T-cell (primary cell): ENCODE measurements around the gene PELI2. TPM values are rescaled to one million over a fixed set of nuclear protein-coding genes. Genes with fewer than 3 reads are reported as not detected.

Experiments
- ATAC-seq, 4 experiments: fragments of 200-7000 bp in 3 of 4; fragments of 150-1000 bp in 1 of 4; cut with Tn5 transposase; replicated peaks in 1 of 4; 1 replicate in 3 of 4; 2 replicates in 1 of 4; pipeline ENCODE4 v1.10.0; 2021; ENCODE audit warnings: moderate library complexity in 3 of 4, mild to moderate bottlenecking in 2 of 4, moderate number of reproducible peaks in 1 of 4
- CTCF ChIA-PET, 2 donors: fragments of 300-600 bp; sonication (Branson Sonifier 250); formaldehyde crosslinking; loops; one replicate each; lab custom pipeline; 2022; ENCODE audit warnings: antibody characterized with exemption in 2 of 2; lab: Charles Lee
- POLR2A ChIA-PET, 2 donors: fragments of 300-600 bp; sonication (Branson Sonifier 250); formaldehyde crosslinking; loops; one replicate each; lab custom pipeline; 2022; ENCODE audit warnings: antibody characterized with exemption in 2 of 2; lab: Charles Lee
- DNase-seq, 35 experiments: peaks; one replicate each; pipeline versions ENCODE4 v3.0.0 to v3.0.0-alpha.2; 2013 to 2023
- H3K27ac ChIP-seq: one replicate; pipeline ENCODE4 v1.5.1; 2013; ENCODE audit warnings: low read length
- H3K27me3 ChIP-seq, 2 experiments: replicated peaks in 1 of 2; 1 replicate in 1 of 2; 2 replicates in 1 of 2; pipeline versions ENCODE4 v1.6.1 to v1.7.0; 2013; ENCODE audit warnings: low read length in 1 of 2, mixed read lengths in 1 of 2; ENCODE audit not compliant: control insufficient read depth in 2 of 2, insufficient read depth in 2 of 2; ENCODE audit errors: extremely low read depth in 1 of 2
- H3K36me3 ChIP-seq, 2 donors: 1 replicate in 1 of 2; 2 replicates in 1 of 2; pipeline versions ENCODE4 v1.6.1 to v1.7.0; 2013; ENCODE audit warnings: low read length in 1 of 2; ENCODE audit not compliant: control insufficient read depth in 2 of 2, insufficient read depth in 1 of 2; ENCODE audit errors: extremely low read depth in 1 of 2
- H3K4me1 ChIP-seq, 2 experiments: 1 replicate in 1 of 2; 2 replicates in 1 of 2; pipeline versions ENCODE4 v1.6.1 to v1.7.0; 2013; ENCODE audit warnings: low read length in 2 of 2, mixed read lengths in 1 of 2; ENCODE audit not compliant: insufficient read depth in 2 of 2, control insufficient read depth in 1 of 2; ENCODE audit errors: extremely low read depth in 1 of 2
- H3K4me3 ChIP-seq, 2 donors: 1 replicate in 1 of 2; 2 replicates in 1 of 2; pipeline versions ENCODE4 v1.5.1 to v1.7.0; 2013; ENCODE audit warnings: mild to moderate bottlenecking in 2 of 2, low read length in 1 of 2, moderate library complexity in 1 of 2; ENCODE audit not compliant: control insufficient read depth in 1 of 2; ENCODE audit errors: extremely low read depth in 1 of 2
- H3K9me3 ChIP-seq: 2 replicates; pipeline ENCODE4 v1.7.0; 2013
- H3K27ac Mint-ChIP-seq, 2 donors: one replicate each; pipeline ENCODE4 v1.8.0; 2020 to 2021; ENCODE audit warnings: mild to moderate bottlenecking in 2 of 2, mixed read lengths in 2 of 2
- H3K27me3 Mint-ChIP-seq, 2 donors: one replicate each; pipeline ENCODE4 v1.8.0; 2021 to 2022; ENCODE audit warnings: mixed read lengths in 2 of 2
- H3K36me3 Mint-ChIP-seq: one replicate; pipeline ENCODE4 v1.8.0; 2021; ENCODE audit warnings: mixed read lengths
- H3K4me1 Mint-ChIP-seq, 3 donors: one replicate each; pipeline ENCODE4 v1.8.0; 2020 to 2022; ENCODE audit warnings: mixed read lengths in 3 of 3, mild to moderate bottlenecking in 1 of 3
- H3K4me3 Mint-ChIP-seq, 3 donors: one replicate each; pipeline ENCODE4 v1.8.0; 2020 to 2022; ENCODE audit warnings: mild to moderate bottlenecking in 3 of 3, mixed read lengths in 3 of 3, moderate library complexity in 3 of 3
- H3K9me3 Mint-ChIP-seq, 3 donors: one replicate each; pipeline ENCODE4 v1.8.0; 2020 to 2022; ENCODE audit warnings: mixed read lengths in 3 of 3
- WGBS: methylation state at CpG from one replicate; pipeline ENCODE4 v1.1.5; 2013; ENCODE audit warnings: missing lambda C conversion rate; ENCODE audit not compliant: insufficient coverage; 5-methylcytosine and 5-hydroxymethylcytosine counted together
- total RNA-seq, 35 experiments: library from RNA in 6 of 35; stranded (reverse) in 6 of 35; fragments of 120-200 nt in 1 of 35; gene quantifications; one replicate each; pipeline versions ENCODE4 v1.2.1 to v1.2.4 and lab custom pipeline; 2013 to 2026

PELI2 gene
- total RNA-seq, 5 donors from 2014 or later (not counting 1 experiment from before 2014, with no cell fraction given) = 9.0 to 12.7 (median 10.5) TPM

- ChIA-PET POLR2A (no interaction called here), CTCF (no interaction called here)
- Histone ChIP-seq H3K4me3 (no peak overlapping the region), H3K4me1 (peaks cover 0 to 3% of the 10 kb centered on the region in 2 experiments), H3K36me3 (no peaks in the 10 kb centered on the region), H3K27ac (no peak overlapping the region), H3K9me3 (no peaks in the 10 kb centered on the region), H3K27me3 (peaks cover 0 to 11% of the 10 kb centered on the region in 2 experiments)
- ATAC-seq (peak in 1 of 4 experiments; percentile 32), DNase-seq (no peak)
- Mint-ChIP-seq H3K9me3 (no peaks in the 10 kb centered on the region), H3K36me3 (no peaks in the 10 kb centered on the region), H3K4me1 (peaks cover 44 to 68% (median 45%) of the 10 kb centered on the region in 3 donors), H3K27ac (no peak overlapping the region), H3K4me3 (no peak overlapping the region), H3K27me3 (peaks cover 3 to 4% of the 10 kb centered on the region in 2 donors)
- WGBS = 45% methylated on average over 4 of the region's 4 CpGs
Observed at GRCh38 chr14:56129933-56130332, 11.7 kb downstream of the PELI2 start.

- Histone ChIP-seq H3K27me3 (peaks cover 0 to 11% of the 10 kb centered on the region in 2 experiments), H3K36me3 (no peaks in the 10 kb centered on the region), H3K27ac (no peak overlapping the region), H3K9me3 (no peaks in the 10 kb centered on the region), H3K4me3 (no peak overlapping the region), H3K4me1 (peaks cover 0 to 3% of the 10 kb centered on the region in 2 experiments)
- Mint-ChIP-seq H3K4me3 (peak overlapping the region in 2 of 3 donors; percentile 15 to 18), H3K36me3 (no peaks in the 10 kb centered on the region), H3K4me1 (peaks cover 44 to 71% (median 46%) of the 10 kb centered on the region in 3 donors), H3K9me3 (no peaks in the 10 kb centered on the region), H3K27ac (no peak overlapping the region), H3K27me3 (peaks cover 3 to 4% of the 10 kb centered on the region in 2 donors)
- ChIA-PET POLR2A (no interaction called here), CTCF (interaction anchor here in 1 of 2 donors (0.8 kb wide), 1 partner anchor 397 kb away, joined by 3 read pairs; no protein-coding TSS in a partner anchor)
- ATAC-seq = no peak
- 80% methylated on average over 1 of the region's 5 CpGs for WGBS
- DNase-seq = no peak
Observed at GRCh38 chr14:56131004-56131864, 13.0 kb downstream of the PELI2 start.

GRCh38 chr14:56131865-56132833, 13.9 kb downstream of the PELI2 start:
- ATAC-seq (peak in 1 of 4 experiments; percentile 50), DNase-seq (no peak)
- ChIA-PET CTCF (interaction anchor here (0.8 to 1.2 kb wide), 2 partner anchors 9 to 398 kb away, joined by 3 read pairs; no protein-coding TSS in a partner anchor), POLR2A (interaction anchor here in 1 of 2 donors (0.6 to 1.0 kb wide), 2 partner anchors 8 to 53 kb away, joined by 3 read pairs; no protein-coding TSS in a partner anchor)
- no peaks in the 10 kb centered on the region for H3K9me3 ChIP-seq
- peaks cover 0 to 11% of the 10 kb centered on the region in 2 experiments for H3K27me3 ChIP-seq
- no peaks in the 10 kb centered on the region for H3K36me3 Mint-ChIP-seq
- H3K4me3 Mint-ChIP-seq = peak overlapping the region in 2 of 3 donors; percentile 15 to 18
- no peaks in the 10 kb centered on the region for H3K36me3 ChIP-seq
- peaks cover 0 to 3% of the 10 kb centered on the region in 2 experiments for H3K4me1 ChIP-seq
- H3K27me3 Mint-ChIP-seq = peaks cover 3 to 8% of the 10 kb centered on the region in 2 donors
- H3K27ac ChIP-seq = no peak overlapping the region
- H3K4me1 Mint-ChIP-seq = peaks cover 42 to 71% (median 43%) of the 10 kb centered on the region in 3 donors
- H3K9me3 Mint-ChIP-seq = no peaks in the 10 kb centered on the region
- WGBS = 78% methylated on average over 3 of the region's 14 CpGs
- H3K4me3 ChIP-seq = no peak overlapping the region
- no peak overlapping the region for H3K27ac Mint-ChIP-seq

GRCh38 chr14:56133547-56133946, 15.3 kb downstream of the PELI2 start:
- CTCF ChIA-PET = no interaction called here
- Histone ChIP-seq H3K4me3 (no peak overlapping the region), H3K36me3 (no peaks in the 10 kb centered on the region), H3K27ac (no peak overlapping the region), H3K27me3 (peaks cover 0 to 13% of the 10 kb centered on the region in 2 experiments), H3K4me1 (peaks cover 0 to 3% of the 10 kb centered on the region in 2 experiments), H3K9me3 (no peaks in the 10 kb centered on the region)
- DNase-seq (no peak), ATAC-seq (no peak)
- POLR2A ChIA-PET = interaction anchor here in 1 of 2 donors (0.7 kb wide), 1 partner anchor 8 kb away, joined by 3 read pairs; no protein-coding TSS in a partner anchor
- Mint-ChIP-seq H3K27ac (no peak overlapping the region), H3K4me3 (no peak overlapping the region), H3K36me3 (no peaks in the 10 kb centered on the region), H3K27me3 (peaks cover 3 to 8% of the 10 kb centered on the region in 2 donors), H3K9me3 (no peaks in the 10 kb centered on the region), H3K4me1 (peaks cover 40 to 79% (median 44%) of the 10 kb centered on the region in 3 donors)
- WGBS = 86% methylated on average over 3 of the region's 4 CpGs

- no peak overlapping the region for H3K27ac Mint-ChIP-seq
- ATAC-seq (no peak), DNase-seq (no peak)
- WGBS = 91% methylated on average over 5 of the region's 5 CpGs
- ChIA-PET CTCF (no interaction called here), POLR2A (interaction anchor here in 1 of 2 donors (0.7 kb wide), 1 partner anchor 78 kb away, joined by 5 read pairs; no protein-coding TSS in a partner anchor)
- no peaks in the 10 kb centered on the region for H3K9me3 Mint-ChIP-seq
- H3K4me1 Mint-ChIP-seq = peaks cover 37 to 75% (median 37%) of the 10 kb centered on the region in 3 donors
- no peak overlapping the region for H3K4me3 Mint-ChIP-seq
- peaks cover 0 to 3% of the 10 kb centered on the region in 2 experiments for H3K4me1 ChIP-seq
- no peaks in the 10 kb centered on the region for H3K36me3 ChIP-seq
- no peaks in the 10 kb centered on the region for H3K9me3 ChIP-seq
- H3K27me3 ChIP-seq = peaks cover 0 to 9% of the 10 kb centered on the region in 2 experiments
- no peak overlapping the region for H3K27ac ChIP-seq
- peaks cover 3 to 8% of the 10 kb centered on the region in 2 donors for H3K27me3 Mint-ChIP-seq
- H3K36me3 Mint-ChIP-seq = no peaks in the 10 kb centered on the region
- no peak overlapping the region for H3K4me3 ChIP-seq
Observed at GRCh38 chr14:56135001-56135400, 16.8 kb downstream of the PELI2 start.
